ENCODE data around the gene BTG4. TPM values are rescaled to one million over a fixed set of nuclear protein-coding genes. Genes with fewer than 3 reads are reported as not detected.

Gene BTG4
- total RNA-seq, 6 donors from 2014 or later = 0.24 to 4.1 (median 1.1) TPM; not detected in 3

- Histone ChIP-seq H3K4me1 (peaks cover 0 to 12% (median 6%) of the 10 kb centered on the region in 4 donors), H3K36me3 (no peaks in the 10 kb centered on the region), H3K9me3 (no peaks in the 10 kb centered on the region), H3K4me3 (no peak overlapping the region), H3K27me3 (no peaks in the 10 kb centered on the region), H3K27ac (no peak overlapping the region)
- WGBS, 2 donors = 78 to 94% methylated on average over 4 of the region's 4 CpGs
- DNase-seq (no peak), ATAC-seq (ENCODE audit: low FRiP score in 2 of 2) (no peak)
- TF ChIP-seq POLR2AphosphoS5 (IDR thresholded peaks at IDR 0.05) (no peak), POLR2A (IDR thresholded peaks at IDR 0.05) (no peak), EP300 (IDR thresholded peaks at IDR 0.05) (no peak), CTCF (IDR thresholded peaks at IDR 0.05) (no peak)
Measured at GRCh38 chr11:111449696-111450479, 62.3 kb downstream of the BTG4 start.

DNA sequence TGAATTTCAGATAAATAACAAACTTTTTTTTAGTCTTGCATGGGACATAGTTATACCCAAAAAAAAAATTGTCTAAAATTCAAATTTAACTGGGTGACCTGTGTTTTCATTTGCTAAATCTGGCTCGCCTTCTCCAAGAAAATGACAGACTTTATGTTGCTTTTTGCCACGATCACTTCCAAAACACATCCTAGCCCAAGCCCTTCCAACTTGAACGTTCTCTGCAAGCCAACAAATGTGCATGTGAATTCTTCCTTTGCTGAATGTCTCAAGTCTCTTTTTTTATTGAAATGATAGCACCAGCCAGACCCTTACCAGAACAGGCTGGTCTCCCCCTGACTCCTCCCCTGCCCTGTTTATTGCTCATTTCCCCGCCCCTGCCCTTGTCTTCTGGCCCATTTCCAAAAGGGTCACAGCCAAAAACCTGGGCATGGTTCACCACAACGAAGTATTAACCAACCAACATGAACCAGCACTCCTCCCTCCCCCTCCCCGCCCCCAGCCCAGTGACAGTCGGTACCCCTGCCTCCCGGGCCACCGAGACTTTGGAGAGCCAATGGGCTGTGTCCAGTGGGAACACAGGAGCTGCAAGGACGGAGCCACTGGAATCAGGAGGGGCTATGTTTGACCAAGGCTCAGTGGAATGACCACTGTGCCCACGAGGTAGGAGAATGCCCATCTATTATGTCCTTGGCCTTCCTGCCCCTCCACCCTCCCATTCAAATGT lies 63.2 kb downstream of the BTG4 start:
- Histone ChIP-seq H3K4me1 (peaks cover 0 to 12% (median 6%) of the 10 kb centered on the region in 4 donors), H3K4me3 (no peak overlapping the region), H3K27me3 (no peaks in the 10 kb centered on the region), H3K36me3 (no peaks in the 10 kb centered on the region), H3K9me3 (no peaks in the 10 kb centered on the region), H3K27ac (no peak overlapping the region)
- TF ChIP-seq POLR2AphosphoS5 (IDR thresholded peaks at IDR 0.05) = no peak
- TF ChIP-seq POLR2A (IDR thresholded peaks at IDR 0.05) = no peak
- 66 to 76% methylated on average over 11 of the region's 11 CpGs for WGBS, 2 donors
- ATAC-seq (ENCODE audit: low FRiP score in 2 of 2) (no peak), DNase-seq (no peak)

GRCh38 chr11:111448414-111448813 lies 63.8 kb downstream of the BTG4 start:
- Histone ChIP-seq H3K4me1 (peaks cover 0 to 12% (median 6%) of the 10 kb centered on the region in 4 donors), H3K27ac (no peak overlapping the region), H3K9me3 (no peaks in the 10 kb centered on the region), H3K36me3 (no peaks in the 10 kb centered on the region), H3K27me3 (no peaks in the 10 kb centered on the region), H3K4me3 (no peak overlapping the region)
- no peak for TF ChIP-seq EP300 (IDR thresholded peaks at IDR 0.05)
- TF ChIP-seq POLR2AphosphoS5 (IDR thresholded peaks at IDR 0.05) = no peak
- no peak for TF ChIP-seq POLR2A (IDR thresholded peaks at IDR 0.05)
- no peak for TF ChIP-seq CTCF (IDR thresholded peaks at IDR 0.05)
- WGBS, 2 donors = 73 to 82% methylated on average over 4 to 8 of the region's 8 CpGs
- peak in 1 of 2 donors; percentile 20 for DNase-seq
- no peak for ATAC-seq (ENCODE audit: low FRiP score in 2 of 2)

- TF ChIP-seq POLR2A (IDR thresholded peaks at IDR 0.05) (no peak), CTCF (IDR thresholded peaks at IDR 0.05) (no peak), EP300 (IDR thresholded peaks at IDR 0.05) (no peak), POLR2AphosphoS5 (IDR thresholded peaks at IDR 0.05) (no peak)
- Histone ChIP-seq H3K27ac (no peak overlapping the region), H3K4me3 (no peak overlapping the region), H3K9me3 (no peaks in the 10 kb centered on the region), H3K36me3 (no peaks in the 10 kb centered on the region), H3K4me1 (peaks cover 0 to 12% (median 6%) of the 10 kb centered on the region in 4 donors), H3K27me3 (no peaks in the 10 kb centered on the region)
- ATAC-seq (ENCODE audit: low FRiP score in 2 of 2) (no peak), DNase-seq (no peak)
- 94 to 95% methylated on average over 5 of the region's 5 CpGs for WGBS, 2 donors
Measured at GRCh38 chr11:111447931-111448330, 64.3 kb downstream of the BTG4 start.

GRCh38 chr11:111447112-111447471 lies 65.1 kb downstream of the BTG4 start:
- H3K36me3 ChIP-seq = no peaks in the 10 kb centered on the region
- no peaks in the 10 kb centered on the region for H3K27me3 ChIP-seq
- TF ChIP-seq POLR2AphosphoS5 (IDR thresholded peaks at IDR 0.05) (no peak), CTCF (IDR thresholded peaks at IDR 0.05) (no peak), POLR2A (IDR thresholded peaks at IDR 0.05) (no peak), EP300 (IDR thresholded peaks at IDR 0.05) (no peak)
- ATAC-seq (ENCODE audit: low FRiP score in 2 of 2) = no peak
- DNase-seq = no peak
- H3K4me3 ChIP-seq = no peak overlapping the region
- H3K4me1 ChIP-seq = peaks cover 0 to 12% (median 6%) of the 10 kb centered on the region in 4 donors
- no peak overlapping the region for H3K27ac ChIP-seq
- WGBS, 2 donors = 84 to 89% methylated on average over 4 of the region's 4 CpGs
- no peaks in the 10 kb centered on the region for H3K9me3 ChIP-seq

All from upper lobe of left lung (tissue), 6 donors.